ENCODE results near the gene CERS3. TPM values are rescaled to one million over a fixed set of nuclear protein-coding genes. Genes with fewer than 3 reads are reported as not detected.

The CERS3 gene
- total RNA-seq, 1 donor: not detected

DNA sequence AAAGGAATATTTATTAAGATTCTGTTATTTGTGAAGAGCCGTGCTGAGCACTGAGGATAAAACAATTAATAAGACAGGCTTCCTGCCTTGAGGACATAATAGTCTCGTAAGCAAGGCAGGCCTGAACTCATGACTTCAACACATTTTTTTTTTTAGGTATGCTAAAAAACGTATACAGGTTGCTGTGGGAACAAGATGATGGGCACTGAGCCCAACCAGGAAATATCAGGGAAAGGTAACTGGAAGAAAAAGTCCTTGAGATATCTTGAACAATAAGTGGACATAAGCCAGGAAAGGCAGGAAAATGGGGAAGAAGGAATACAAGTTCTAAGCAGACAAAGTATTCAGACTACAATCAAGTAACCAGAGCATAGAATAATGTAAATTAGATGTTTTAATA, 26.1 kb downstream of the CERS3 start:
- no peak overlapping the region for H3K27ac ChIP-seq (ENCODE audit: low read depth, low read length)
- no peaks in the 10 kb centered on the region for H3K27me3 ChIP-seq (ENCODE audit: insufficient read depth, low read length)
- TF ChIP-seq, protein P1, sequence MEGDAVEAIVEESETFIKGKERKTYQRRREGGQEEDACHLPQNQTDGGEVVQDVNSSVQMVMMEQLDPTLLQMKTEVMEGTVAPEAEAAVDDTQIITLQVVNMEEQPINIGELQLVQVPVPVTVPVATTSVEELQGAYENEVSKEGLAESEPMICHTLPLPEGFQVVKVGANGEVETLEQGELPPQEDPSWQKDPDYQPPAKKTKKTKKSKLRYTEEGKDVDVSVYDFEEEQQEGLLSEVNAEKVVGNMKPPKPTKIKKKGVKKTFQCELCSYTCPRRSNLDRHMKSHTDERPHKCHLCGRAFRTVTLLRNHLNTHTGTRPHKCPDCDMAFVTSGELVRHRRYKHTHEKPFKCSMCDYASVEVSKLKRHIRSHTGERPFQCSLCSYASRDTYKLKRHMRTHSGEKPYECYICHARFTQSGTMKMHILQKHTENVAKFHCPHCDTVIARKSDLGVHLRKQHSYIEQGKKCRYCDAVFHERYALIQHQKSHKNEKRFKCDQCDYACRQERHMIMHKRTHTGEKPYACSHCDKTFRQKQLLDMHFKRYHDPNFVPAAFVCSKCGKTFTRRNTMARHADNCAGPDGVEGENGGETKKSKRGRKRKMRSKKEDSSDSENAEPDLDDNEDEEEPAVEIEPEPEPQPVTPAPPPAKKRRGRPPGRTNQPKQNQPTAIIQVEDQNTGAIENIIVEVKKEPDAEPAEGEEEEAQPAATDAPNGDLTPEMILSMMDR (IDR thresholded peaks at IDR 0.05; ENCODE audit: extremely low read depth, low read depth, low read length): no peak
- H3K9me3 ChIP-seq (ENCODE audit: low read depth, low read length): no peaks in the 10 kb centered on the region
- no peak overlapping the region for H3K4me2 ChIP-seq (ENCODE audit: insufficient read depth, low read length)
- H2AFZ ChIP-seq (ENCODE audit: low read length): no peak overlapping the region
- no peak for DNase-seq (ENCODE audit: insufficient read length, low spot score, missing footprints)
- H3K79me2 ChIP-seq (ENCODE audit: insufficient read depth, low read length): no peaks in the 10 kb centered on the region
- H3K4me3 ChIP-seq (ENCODE audit: insufficient read depth, low read length): no peak overlapping the region
- no peaks in the 10 kb centered on the region for H4K20me1 ChIP-seq (ENCODE audit: insufficient read depth, low read length)
- no peaks in the 10 kb centered on the region for H3K4me1 ChIP-seq (ENCODE audit: insufficient read depth, low read length)
- H3K36me3 ChIP-seq (ENCODE audit: insufficient read depth, low read length): no peaks in the 10 kb centered on the region

DNA sequence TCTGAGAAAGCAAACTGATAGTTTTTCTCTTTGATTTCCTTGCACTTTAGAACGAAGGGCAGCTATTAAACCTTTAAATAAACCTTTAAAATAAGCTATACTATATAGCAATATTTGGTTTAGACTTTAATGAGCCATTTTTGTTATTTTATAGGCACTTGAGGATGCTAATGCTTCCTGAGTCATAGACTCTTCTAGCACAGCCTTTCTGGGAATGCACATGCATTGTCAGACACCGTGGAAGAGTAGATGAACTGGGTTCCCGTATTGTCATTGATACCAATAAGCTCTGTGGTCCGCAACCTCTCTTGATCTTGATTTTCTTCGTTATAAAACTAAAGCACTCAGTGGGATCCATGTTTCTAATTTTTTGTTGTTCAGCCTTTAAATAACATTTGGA, 27.6 kb downstream of the CERS3 start:
- TF ChIP-seq, protein P1 (IDR thresholded peaks at IDR 0.05; ENCODE audit: extremely low read depth, low read depth, low read length): no peak
- Histone ChIP-seq H3K4me2 (ENCODE audit: insufficient read depth, low read length) (no peak overlapping the region), H3K27ac (ENCODE audit: low read depth, low read length) (no peak overlapping the region), H4K20me1 (ENCODE audit: insufficient read depth, low read length) (no peaks in the 10 kb centered on the region), H3K27me3 (ENCODE audit: insufficient read depth, low read length) (no peaks in the 10 kb centered on the region), H2AFZ (ENCODE audit: low read length) (no peak overlapping the region), H3K79me2 (ENCODE audit: insufficient read depth, low read length) (no peaks in the 10 kb centered on the region), H3K9me3 (ENCODE audit: low read depth, low read length) (no peaks in the 10 kb centered on the region), H3K4me1 (ENCODE audit: insufficient read depth, low read length) (no peaks in the 10 kb centered on the region), H3K36me3 (ENCODE audit: insufficient read depth, low read length) (no peaks in the 10 kb centered on the region), H3K4me3 (ENCODE audit: insufficient read depth, low read length) (no peak overlapping the region)
- DNase-seq (ENCODE audit: insufficient read length, low spot score, missing footprints): no peak

DNA sequence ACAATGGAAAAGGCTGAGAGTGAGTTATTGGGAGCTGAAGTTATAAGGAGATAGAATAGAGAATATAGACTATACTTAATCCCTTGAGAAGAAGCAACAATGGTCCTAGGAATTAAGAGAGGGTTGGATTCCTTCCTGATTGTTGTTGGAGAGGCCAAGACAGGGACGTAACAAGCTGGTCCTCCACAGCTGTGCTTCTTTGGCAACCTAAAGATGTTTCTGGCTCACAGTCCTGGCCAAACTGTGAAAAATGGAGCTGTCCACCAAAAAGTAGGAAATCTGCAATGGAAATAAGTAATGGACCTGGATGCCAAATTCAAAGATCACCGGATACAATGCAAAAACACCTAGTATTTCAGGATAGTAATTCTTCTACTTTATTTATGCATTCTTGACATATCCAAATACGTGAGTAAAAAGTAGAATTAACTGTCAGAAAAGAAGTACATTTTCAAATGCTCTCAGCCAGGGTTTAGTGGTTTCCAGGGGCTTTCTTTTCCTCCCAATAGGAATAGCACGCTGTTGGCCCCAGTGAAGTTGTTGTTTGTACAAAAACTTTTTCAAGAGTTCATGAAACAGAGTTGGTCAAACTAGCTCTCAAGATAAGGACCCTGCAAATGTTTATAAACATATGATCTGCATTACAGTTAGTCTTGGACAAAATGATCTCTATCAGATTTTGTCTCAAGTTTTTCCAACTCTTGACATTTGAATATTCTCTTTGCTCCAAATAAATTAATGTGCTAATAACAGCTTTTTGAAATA, 28.3 kb downstream of the CERS3 start:
- Histone ChIP-seq H3K27me3 (ENCODE audit: insufficient read depth, low read length) (no peaks in the 10 kb centered on the region), H2AFZ (ENCODE audit: low read length) (no peak overlapping the region), H4K20me1 (ENCODE audit: insufficient read depth, low read length) (no peaks in the 10 kb centered on the region), H3K9me3 (ENCODE audit: low read depth, low read length) (no peaks in the 10 kb centered on the region), H3K36me3 (ENCODE audit: insufficient read depth, low read length) (no peaks in the 10 kb centered on the region), H3K4me3 (ENCODE audit: insufficient read depth, low read length) (no peak overlapping the region), H3K79me2 (ENCODE audit: insufficient read depth, low read length) (no peaks in the 10 kb centered on the region), H3K4me2 (ENCODE audit: insufficient read depth, low read length) (no peak overlapping the region), H3K4me1 (ENCODE audit: insufficient read depth, low read length) (no peaks in the 10 kb centered on the region), H3K27ac (ENCODE audit: low read depth, low read length) (no peak overlapping the region)
- no peak for DNase-seq (ENCODE audit: insufficient read length, low spot score, missing footprints)
- TF ChIP-seq, protein P1 (IDR thresholded peaks at IDR 0.05; ENCODE audit: extremely low read depth, low read depth, low read length): no peak

DNA sequence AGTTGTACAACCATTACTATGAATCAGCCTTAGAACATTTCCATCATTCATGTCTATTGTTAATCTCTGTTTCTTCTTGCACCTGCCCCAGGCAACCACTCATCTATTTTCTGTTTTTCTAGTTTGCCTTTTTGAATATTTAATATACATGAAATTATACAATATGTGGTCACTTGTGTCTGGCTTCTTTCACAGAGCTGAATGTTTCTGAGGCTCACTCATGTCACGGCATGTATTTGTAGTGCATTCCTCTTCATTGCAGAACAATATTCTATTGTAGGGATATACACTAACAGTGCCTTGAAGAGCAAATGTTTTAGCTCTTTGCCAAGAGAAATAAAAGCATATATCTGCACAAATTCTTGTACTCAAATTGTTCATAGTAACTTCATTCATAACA, 32.9 kb downstream of the CERS3 start:
- no peak for DNase-seq (ENCODE audit: insufficient read length, low spot score, missing footprints)
- Histone ChIP-seq H3K27ac (ENCODE audit: low read depth, low read length) (no peak overlapping the region), H3K36me3 (ENCODE audit: insufficient read depth, low read length) (no peaks in the 10 kb centered on the region), H3K4me3 (ENCODE audit: insufficient read depth, low read length) (no peak overlapping the region), H3K4me2 (ENCODE audit: insufficient read depth, low read length) (no peak overlapping the region), H4K20me1 (ENCODE audit: insufficient read depth, low read length) (no peaks in the 10 kb centered on the region), H3K9me3 (ENCODE audit: low read depth, low read length) (no peaks in the 10 kb centered on the region), H3K27me3 (ENCODE audit: insufficient read depth, low read length) (no peaks in the 10 kb centered on the region), H3K4me1 (ENCODE audit: insufficient read depth, low read length) (no peaks in the 10 kb centered on the region), H3K79me2 (ENCODE audit: insufficient read depth, low read length) (no peaks in the 10 kb centered on the region), H2AFZ (ENCODE audit: low read length) (no peak overlapping the region)
- TF ChIP-seq, protein P1 (IDR thresholded peaks at IDR 0.05; ENCODE audit: extremely low read depth, low read depth, low read length): no peak

All from osteoblast (primary cell).